Measurements from ENCODE around the gene MRPS30. TPM values are rescaled to one million over a fixed set of nuclear protein-coding genes. Genes with fewer than 3 reads are reported as not detected.

Gene MRPS30
- total RNA-seq, 4 donors from 2014 or later, result 38.2 to 133 (median 73.8) TPM

- H3K9me3 ChIP-seq, result no peaks in the 10 kb centered on the region
These were observed 30.4 kb downstream of the MRPS30 start for GRCh38 chr5:44839018-44839681.

GRCh38 chr5:44842496-44843282, 33.9 kb downstream of the MRPS30 start:
- Histone ChIP-seq H3K36me3 (no peaks in the 10 kb centered on the region), H3K4me1 (no peaks in the 10 kb centered on the region), H3K9me3 (no peaks in the 10 kb centered on the region), H3K27ac (no peak overlapping the region), H3K4me3 (no peak overlapping the region), H3K27me3 (no peaks in the 10 kb centered on the region)
- intact Hi-C loops (cut with DNase I; ENCODE audit: low total_unique reads), result no loop called here
- TF ChIP-seq POLR2A (IDR thresholded peaks at IDR 0.05) (no peak), CTCF (IDR thresholded peaks at IDR 0.05) (no peak)
- DNase-seq, result no peak

More at GRCh38 chr5:44839018-44839681, 30.4 kb downstream of the MRPS30 start:
- Histone ChIP-seq H3K36me3 (no peaks in the 10 kb centered on the region), H3K4me1 (no peaks in the 10 kb centered on the region), H3K4me3 (no peak overlapping the region), H3K27me3 (no peaks in the 10 kb centered on the region), H3K27ac (no peak overlapping the region)
- no peak for DNase-seq
- intact Hi-C loops (cut with DNase I; ENCODE audit: low total_unique reads), result no loop called here
- no peak for TF ChIP-seq CTCF (IDR thresholded peaks at IDR 0.05)
- no peak for TF ChIP-seq POLR2A (IDR thresholded peaks at IDR 0.05)

GRCh38 chr5:44844744-44845143, 36.0 kb downstream of the MRPS30 start:
- DNase-seq, result no peak
- intact Hi-C loops (cut with DNase I; ENCODE audit: low total_unique reads), result no loop called here
- no peak overlapping the region for H3K4me3 ChIP-seq
- no peak overlapping the region for H3K27ac ChIP-seq
- TF ChIP-seq CTCF (IDR thresholded peaks at IDR 0.05) (no peak), POLR2A (IDR thresholded peaks at IDR 0.05) (no peak)
- H3K4me1 ChIP-seq, result no peaks in the 10 kb centered on the region
- H3K9me3 ChIP-seq, result no peaks in the 10 kb centered on the region
- no peaks in the 10 kb centered on the region for H3K36me3 ChIP-seq
- no peaks in the 10 kb centered on the region for H3K27me3 ChIP-seq

- DNase-seq, result no peak
- no peak overlapping the region for H3K4me3 ChIP-seq
- H3K4me1 ChIP-seq, result no peaks in the 10 kb centered on the region
- no peaks in the 10 kb centered on the region for H3K9me3 ChIP-seq
- TF ChIP-seq POLR2A (IDR thresholded peaks at IDR 0.05), result no peak
- no peak for TF ChIP-seq CTCF (IDR thresholded peaks at IDR 0.05)
- H3K27me3 ChIP-seq, result no peaks in the 10 kb centered on the region
- H3K27ac ChIP-seq, result no peak overlapping the region
- H3K36me3 ChIP-seq, result no peaks in the 10 kb centered on the region
- intact Hi-C loops (cut with DNase I; ENCODE audit: low total_unique reads), result no loop called here
These were observed 37.0 kb downstream of the MRPS30 start for GRCh38 chr5:44845777-44846176.

GRCh38 chr5:44847206-44847852, 38.6 kb downstream of the MRPS30 start:
- intact Hi-C loops (cut with DNase I; ENCODE audit: low total_unique reads), result no loop called here
- Histone ChIP-seq H3K9me3 (no peaks in the 10 kb centered on the region), H3K27ac (no peak overlapping the region), H3K4me1 (no peaks in the 10 kb centered on the region), H3K27me3 (no peaks in the 10 kb centered on the region), H3K4me3 (no peak overlapping the region), H3K36me3 (no peaks in the 10 kb centered on the region)
- no peak for TF ChIP-seq CTCF (IDR thresholded peaks at IDR 0.05)
- no peak for TF ChIP-seq POLR2A (IDR thresholded peaks at IDR 0.05)
- DNase-seq, result no peak

All from uterus (tissue), 4 donors.